Activated T-cell treated with anti-CD3 and anti-CD28 coated beads, Interleukin-2, amount 50 U/mL, for 24 hours (primary cell): ENCODE results near the gene GFAP.

Source experiments
- DNase-seq: peaks from one replicate; pipeline ENCODE4 v3.0.0-alpha.2; 2020
- H3K27ac Mint-ChIP-seq: 2 replicates; pipeline ENCODE4 v1.8.0; 2020; ENCODE audit warnings: mild to moderate bottlenecking, mixed read lengths
- H3K27me3 Mint-ChIP-seq: 2 replicates; pipeline ENCODE4 v1.8.0; 2020; ENCODE audit warnings: mixed read lengths
- H3K36me3 Mint-ChIP-seq: 2 replicates; pipeline ENCODE4 v1.8.0; 2020; ENCODE audit warnings: low read depth, mixed read lengths
- H3K4me1 Mint-ChIP-seq: 2 replicates; pipeline ENCODE4 v1.8.0; 2020; ENCODE audit warnings: low read depth, mixed read lengths
- H3K4me3 Mint-ChIP-seq: 2 replicates; pipeline ENCODE4 v1.8.0; 2020; ENCODE audit warnings: mild to moderate bottlenecking, moderate library complexity, mixed read lengths
- H3K9me3 Mint-ChIP-seq: 2 replicates; pipeline ENCODE4 v1.8.0; 2020; ENCODE audit warnings: mixed read lengths

The GFAP gene

GRCh38 chr17:44904001-44904984 is 11.0 kb downstream of the GFAP start:
- H3K27ac Mint-ChIP-seq: no peak overlapping the region
- H3K9me3 Mint-ChIP-seq: no peaks in the 10 kb centered on the region
- peaks cover 5% of the 10 kb centered on the region for H3K27me3 Mint-ChIP-seq
- no peak for DNase-seq
- peaks cover 4% of the 10 kb centered on the region for H3K36me3 Mint-ChIP-seq
- peaks cover 9% of the 10 kb centered on the region for H3K4me1 Mint-ChIP-seq
- no peak overlapping the region for H3K4me3 Mint-ChIP-seq

GRCh38 chr17:44903012-44903685 is 12.2 kb downstream of the GFAP start:
- Mint-ChIP-seq H3K4me3 (no peak overlapping the region), H3K27me3 (peaks cover 5% of the 10 kb centered on the region), H3K27ac (no peak overlapping the region), H3K9me3 (no peaks in the 10 kb centered on the region), H3K36me3 (peaks cover 15% of the 10 kb centered on the region), H3K4me1 (peaks cover 14% of the 10 kb centered on the region)
- DNase-seq: no peak

- Mint-ChIP-seq H3K27ac (no peak overlapping the region), H3K4me1 (peaks cover 17% of the 10 kb centered on the region), H3K36me3 (peaks cover 15% of the 10 kb centered on the region), H3K27me3 (peaks cover 5% of the 10 kb centered on the region), H3K4me3 (no peak overlapping the region), H3K9me3 (no peaks in the 10 kb centered on the region)
- no peak for DNase-seq
Measured at GRCh38 chr17:44902135-44902760, 13.1 kb downstream of the GFAP start.

- H3K9me3 Mint-ChIP-seq: no peaks in the 10 kb centered on the region
- no peak overlapping the region for H3K27ac Mint-ChIP-seq
- H3K36me3 Mint-ChIP-seq: peaks cover 18% of the 10 kb centered on the region
- no peak for DNase-seq
- no peak overlapping the region for H3K4me3 Mint-ChIP-seq
- H3K4me1 Mint-ChIP-seq: peaks cover 20% of the 10 kb centered on the region
- peaks cover 5% of the 10 kb centered on the region for H3K27me3 Mint-ChIP-seq
Measured at GRCh38 chr17:44901411-44901921, 13.8 kb downstream of the GFAP start.

- Mint-ChIP-seq H3K9me3 (no peaks in the 10 kb centered on the region), H3K36me3 (peaks cover 23% of the 10 kb centered on the region), H3K27ac (no peak overlapping the region), H3K27me3 (peaks cover under 1% of the 10 kb centered on the region), H3K4me1 (peaks cover 24% of the 10 kb centered on the region), H3K4me3 (no peak overlapping the region)
- no peak for DNase-seq
Measured at GRCh38 chr17:44900894-44901293, 14.4 kb downstream of the GFAP start.

- Mint-ChIP-seq H3K9me3 (no peaks in the 10 kb centered on the region), H3K27me3 (no peaks in the 10 kb centered on the region), H3K36me3 (peaks cover 38% of the 10 kb centered on the region), H3K27ac (peak within 1 kb of the TSS; percentile 100), H3K4me3 (peak within 1 kb of the TSS; percentile 91), H3K4me1 (peaks cover 33% of the 10 kb centered on the region)
- DNase-seq: peak; percentile 98
Measured at GRCh38 chr17:44899074-44899782, 16.1 kb downstream of the GFAP start, which contains the start of gene EFTUD2. Gene EFTUD2, minus strand, starts transcription at chr17:44899445. Its CDS starts 4,924 bp downstream, at chr17:44894521.

GRCh38 chr17:44898768-44899073 is 16.6 kb downstream of the GFAP start:
- DNase-seq: no peak
- H3K4me3 Mint-ChIP-seq: peak overlapping the region; percentile 91
- H3K27ac Mint-ChIP-seq: peak overlapping the region; percentile 100
- H3K36me3 Mint-ChIP-seq: peaks cover 43% of the 10 kb centered on the region
- H3K27me3 Mint-ChIP-seq: no peaks in the 10 kb centered on the region
- H3K9me3 Mint-ChIP-seq: no peaks in the 10 kb centered on the region
- H3K4me1 Mint-ChIP-seq: peaks cover 33% of the 10 kb centered on the region

- Mint-ChIP-seq H3K27ac (no peak overlapping the region), H3K36me3 (peaks cover 68% of the 10 kb centered on the region), H3K4me3 (no peak overlapping the region), H3K27me3 (no peaks in the 10 kb centered on the region), H3K9me3 (no peaks in the 10 kb centered on the region), H3K4me1 (peaks cover 40% of the 10 kb centered on the region)
- DNase-seq: no peak
Measured at GRCh38 chr17:44894642-44895041, 20.7 kb downstream of the GFAP start.

- Mint-ChIP-seq H3K9me3 (no peaks in the 10 kb centered on the region), H3K4me3 (no peak overlapping the region), H3K36me3 (peaks cover 54% of the 10 kb centered on the region), H3K4me1 (peaks cover 31% of the 10 kb centered on the region), H3K27me3 (no peaks in the 10 kb centered on the region), H3K27ac (peak overlapping the region; percentile 20)
- DNase-seq: no peak
Measured at GRCh38 chr17:44892250-44892649, 23.1 kb downstream of the GFAP start.

GRCh38 chr17:44889003-44889402 is 26.3 kb downstream of the GFAP start:
- Mint-ChIP-seq H3K4me3 (no peak overlapping the region), H3K9me3 (no peaks in the 10 kb centered on the region), H3K27ac (no peak overlapping the region), H3K4me1 (peaks cover 22% of the 10 kb centered on the region), H3K27me3 (no peaks in the 10 kb centered on the region), H3K36me3 (peaks cover 58% of the 10 kb centered on the region)
- DNase-seq: no peak

- DNase-seq: no peak
- Mint-ChIP-seq H3K4me1 (peaks cover 20% of the 10 kb centered on the region), H3K9me3 (no peaks in the 10 kb centered on the region), H3K27me3 (no peaks in the 10 kb centered on the region), H3K27ac (no peak overlapping the region), H3K36me3 (peaks cover 59% of the 10 kb centered on the region), H3K4me3 (no peak overlapping the region)
Measured at GRCh38 chr17:44887971-44888954, 27.0 kb downstream of the GFAP start.

- H3K27ac Mint-ChIP-seq: no peak overlapping the region
- H3K27me3 Mint-ChIP-seq: no peaks in the 10 kb centered on the region
- no peak overlapping the region for H3K4me3 Mint-ChIP-seq
- peaks cover 18% of the 10 kb centered on the region for H3K4me1 Mint-ChIP-seq
- DNase-seq: no peak
- no peaks in the 10 kb centered on the region for H3K9me3 Mint-ChIP-seq
- H3K36me3 Mint-ChIP-seq: peaks cover 61% of the 10 kb centered on the region
Measured at GRCh38 chr17:44887016-44887415, 28.3 kb downstream of the GFAP start.

- Mint-ChIP-seq H3K27me3 (no peaks in the 10 kb centered on the region), H3K27ac (no peak overlapping the region), H3K9me3 (no peaks in the 10 kb centered on the region), H3K4me1 (peaks cover 8% of the 10 kb centered on the region), H3K4me3 (no peak overlapping the region), H3K36me3 (peaks cover 68% of the 10 kb centered on the region)
- no peak for DNase-seq
Measured at GRCh38 chr17:44884941-44885340, 30.4 kb downstream of the GFAP start.
